ENCODE results near the gene GZMH. TPM values are rescaled to one million over a fixed set of nuclear protein-coding genes. Genes with fewer than 3 reads are reported as not detected.
A peak's percentile ranks its signal among the peaks of the same experiment; 100 is the strongest.
"Not testable (repeated sequence)": the region's sequence is repeated elsewhere in the genome, so short reads cannot be mapped to it uniquely, and the experiment has no call there.

The GZMH gene
- polyA plus RNA-seq (2012; ENCODE audit: low read depth, missing spikeins) = 0.18 TPM

DNA sequence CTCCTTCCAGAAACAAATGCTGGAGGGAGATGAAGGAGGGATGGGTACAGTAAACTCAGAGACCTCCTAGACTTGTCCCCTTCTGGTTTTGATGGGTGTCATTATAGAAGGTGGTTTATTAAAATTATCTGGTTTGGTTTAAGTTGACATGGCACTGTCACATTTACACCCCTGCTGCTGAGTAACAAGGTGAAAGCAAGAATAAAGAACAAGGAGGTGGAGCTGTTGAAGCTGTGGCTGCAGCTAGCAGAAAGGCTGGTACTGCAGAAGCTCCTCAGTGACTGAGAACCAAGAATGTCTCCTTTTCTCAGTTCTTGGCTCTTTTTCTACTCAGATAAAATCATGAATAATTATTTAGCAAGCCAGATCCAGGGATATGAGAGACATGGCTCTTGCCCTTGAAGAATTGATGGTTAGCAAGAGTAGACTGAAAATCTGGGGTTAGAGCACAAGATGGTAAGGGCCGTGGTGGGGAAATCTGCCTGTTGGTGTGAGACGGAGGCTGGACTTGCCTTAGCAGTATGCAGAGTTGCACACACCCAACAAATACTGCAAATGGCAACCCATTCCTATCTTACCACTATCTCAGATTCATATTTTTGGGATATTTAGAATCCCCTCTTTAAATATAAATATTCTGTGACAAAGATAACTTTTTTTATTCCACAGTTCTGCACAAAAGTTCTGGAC is at the start of gene GZMH:
GZMH (minus strand) TSS at position 31 of the 690 bp plus-strand sequence. CDS start 72 bp downstream, outside the sequence.
- FAIRE-seq (peak; percentile 63), DNase-seq (ENCODE audit: insufficient read length, low spot score) (no peak)
- no peak for TF ChIP-seq POU2F2 (IDR thresholded peaks at IDR 0.05; ENCODE audit: low read depth, low read length)
- TF ChIP-seq POLR2A (IDR thresholded peaks at IDR 0.05; ENCODE audit: low read depth, low read length) = no peak
- TF ChIP-seq PAX5 (IDR thresholded peaks at IDR 0.05; ENCODE audit: insufficient read depth, low read length, severe bottlenecking) = no peak

DNA sequence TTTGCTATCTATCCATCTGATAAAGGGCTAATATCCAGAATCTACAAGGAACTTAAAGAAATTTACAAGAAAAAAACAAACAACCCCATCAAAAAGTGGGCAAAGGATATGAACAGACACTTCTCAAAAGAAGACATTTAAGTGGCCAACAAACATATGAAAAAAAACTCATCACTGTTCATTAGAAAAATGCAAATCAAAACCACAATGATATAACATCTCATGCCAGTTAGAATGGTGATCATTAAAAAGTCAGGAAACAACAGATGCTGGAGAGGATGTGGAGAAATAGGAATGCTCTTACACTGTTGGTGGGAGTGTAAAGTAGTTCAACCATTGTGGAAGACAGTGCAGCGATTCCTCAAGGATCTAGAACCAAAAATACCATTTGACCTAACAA is 38.9 kb upstream of the GZMH start:
- not testable (repeated sequence) for FAIRE-seq; DNase-seq (ENCODE audit: insufficient read length, low spot score)

- DNase-seq (ENCODE audit: insufficient read length, low spot score) = no peak
- FAIRE-seq = no peak
Measured at GRCh38 chr14:24639905-24640304, 30.4 kb upstream of the GZMH start.

DNA sequence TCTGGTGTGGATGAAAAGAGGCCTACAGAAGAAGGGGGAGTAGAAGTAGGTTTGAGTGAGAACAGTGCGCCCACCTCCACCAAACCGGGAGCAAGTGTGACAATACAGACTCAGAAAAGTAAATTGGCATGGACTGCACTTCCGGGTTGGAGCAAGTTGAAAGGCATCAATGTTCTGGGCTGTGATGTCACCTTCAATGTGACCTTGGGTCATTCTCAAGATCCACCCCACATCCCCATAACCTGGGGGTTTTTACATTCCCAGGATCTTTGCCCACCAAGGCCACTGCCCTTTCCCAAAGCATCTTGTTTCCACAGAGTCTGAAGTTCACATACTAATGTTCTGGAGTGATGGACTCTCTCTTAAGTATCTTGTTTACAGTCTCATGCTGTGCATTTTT is 29.8 kb upstream of the GZMH start:
- TF ChIP-seq POLR2AphosphoS5 (IDR thresholded peaks at IDR 0.05; ENCODE audit: low read depth, low read length) (no peak), TAF1 (IDR thresholded peaks at IDR 0.05; ENCODE audit: low read depth, low read length) (no peak), POLR2A (IDR thresholded peaks at IDR 0.05; ENCODE audit: low read depth, low read length) (no peak), POU2F2 (IDR thresholded peaks at IDR 0.05; ENCODE audit: low read depth, low read length) (no peak), SPI1 (IDR thresholded peaks at IDR 0.05; ENCODE audit: low read depth, low read length) (no peak)
- DNase-seq (ENCODE audit: insufficient read length, low spot score) (no peak), FAIRE-seq (no peak)

More at GRCh38 chr14:24639905-24640304, 30.4 kb upstream of the GZMH start:
- TF ChIP-seq PAX5 (IDR thresholded peaks at IDR 0.05; ENCODE audit: insufficient read depth, low read length, severe bottlenecking) (no peak), SPI1 (IDR thresholded peaks at IDR 0.05; ENCODE audit: low read depth, low read length) (no peak), POLR2A (IDR thresholded peaks at IDR 0.05; ENCODE audit: low read depth, low read length) (no peak), POU2F2 (IDR thresholded peaks at IDR 0.05; ENCODE audit: low read depth, low read length) (no peak)

DNA sequence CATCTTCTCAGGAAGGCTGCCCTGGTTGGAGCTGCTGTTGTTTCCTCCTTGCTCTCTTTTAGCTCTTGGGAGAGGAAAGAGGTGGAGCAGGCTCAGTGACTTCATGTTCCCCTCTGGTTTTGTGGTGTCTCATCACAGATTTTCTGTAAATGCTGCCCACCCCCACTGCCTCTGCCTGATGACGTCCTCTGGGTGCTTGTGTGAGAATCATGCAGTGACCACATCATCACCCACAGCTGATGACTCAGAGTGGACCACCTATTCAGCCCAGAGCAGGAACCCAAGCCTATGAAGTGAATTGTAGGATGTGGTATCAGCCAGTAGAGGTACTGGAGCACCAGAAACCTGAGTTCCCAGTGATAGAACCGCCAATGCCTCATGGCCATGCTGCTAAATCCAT is 24.7 kb upstream of the GZMH start, which contains the start of gene GZMB:
GZMB (minus strand) TSS at position 33 of the 400 bp plus-strand sequence; CDS start at position 3, 30 bp downstream.
- DNase-seq (ENCODE audit: insufficient read length, low spot score) (no peak), FAIRE-seq (no peak)
- TF ChIP-seq PAX5 (IDR thresholded peaks at IDR 0.05; ENCODE audit: insufficient read depth, low read length, severe bottlenecking) (no peak), POU2F2 (IDR thresholded peaks at IDR 0.05; ENCODE audit: low read depth, low read length) (no peak), SPI1 (IDR thresholded peaks at IDR 0.05; ENCODE audit: low read depth, low read length) (no peak), TAF1 (IDR thresholded peaks at IDR 0.05; ENCODE audit: low read depth, low read length) (no peak), POLR2A (IDR thresholded peaks at IDR 0.05; ENCODE audit: low read depth, low read length) (no peak), POLR2AphosphoS5 (IDR thresholded peaks at IDR 0.05; ENCODE audit: low read depth, low read length) (no peak)

DNA sequence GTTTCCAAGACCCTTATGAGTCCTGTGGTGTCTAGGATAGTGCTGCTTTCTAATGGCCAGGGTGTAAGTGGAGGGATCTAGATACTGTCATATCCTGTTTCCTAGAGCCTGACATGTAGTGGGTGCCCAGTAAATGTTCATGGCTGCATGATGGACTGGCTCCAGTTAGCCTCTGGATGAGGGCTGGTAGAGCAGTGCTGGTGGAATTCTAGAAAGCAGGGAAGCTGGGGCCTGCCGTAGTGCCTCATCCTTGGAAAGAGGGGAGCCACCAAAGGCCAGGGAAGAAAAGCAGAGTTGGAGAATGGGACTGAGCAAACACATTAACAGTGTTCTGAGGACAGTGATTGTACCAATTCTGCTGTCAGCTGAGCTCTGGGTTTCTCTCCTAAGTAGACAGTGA is 23.9 kb upstream of the GZMH start:
- TF ChIP-seq POLR2A (IDR thresholded peaks at IDR 0.05; ENCODE audit: low read depth, low read length) (no peak), POU2F2 (IDR thresholded peaks at IDR 0.05; ENCODE audit: low read depth, low read length) (no peak), TAF1 (IDR thresholded peaks at IDR 0.05; ENCODE audit: low read depth, low read length) (no peak), POLR2AphosphoS5 (IDR thresholded peaks at IDR 0.05; ENCODE audit: low read depth, low read length) (no peak), PAX5 (IDR thresholded peaks at IDR 0.05; ENCODE audit: insufficient read depth, low read length, severe bottlenecking) (no peak), SPI1 (IDR thresholded peaks at IDR 0.05; ENCODE audit: low read depth, low read length) (no peak)
- FAIRE-seq (no peak), DNase-seq (ENCODE audit: insufficient read length, low spot score) (no peak)

GRCh38 chr14:24632761-24633160 is 23.3 kb upstream of the GZMH start:
- FAIRE-seq = no peak
- DNase-seq (ENCODE audit: insufficient read length, low spot score) = no peak
- TF ChIP-seq TAF1 (IDR thresholded peaks at IDR 0.05; ENCODE audit: low read depth, low read length) = no peak
- no peak for TF ChIP-seq PAX5 (IDR thresholded peaks at IDR 0.05; ENCODE audit: insufficient read depth, low read length, severe bottlenecking)
- TF ChIP-seq SPI1 (IDR thresholded peaks at IDR 0.05; ENCODE audit: low read depth, low read length) = no peak
- no peak for TF ChIP-seq POLR2A (IDR thresholded peaks at IDR 0.05; ENCODE audit: low read depth, low read length)
- no peak for TF ChIP-seq POLR2AphosphoS5 (IDR thresholded peaks at IDR 0.05; ENCODE audit: low read depth, low read length)
- TF ChIP-seq POU2F2 (IDR thresholded peaks at IDR 0.05; ENCODE audit: low read depth, low read length) = no peak

DNA sequence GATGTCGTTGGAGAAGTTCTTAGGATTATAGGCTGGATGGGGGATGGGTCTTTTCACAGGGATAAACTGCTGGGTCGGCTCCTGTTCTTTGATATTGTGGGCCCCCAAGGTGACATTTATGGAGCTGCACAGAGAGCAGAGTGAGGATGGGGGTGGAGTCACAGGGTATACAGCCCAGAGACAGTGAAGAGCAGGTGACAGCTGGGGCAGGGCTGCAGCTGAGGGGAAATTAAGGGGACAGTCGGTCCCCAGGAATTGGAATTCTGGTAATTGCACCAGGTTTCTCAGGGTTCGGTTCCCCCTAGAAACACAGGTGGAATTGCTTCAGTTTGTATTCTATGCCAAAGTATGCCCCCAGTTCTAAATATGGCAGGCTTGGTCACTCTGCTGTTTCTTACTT is 22.9 kb upstream of the GZMH start:
- TF ChIP-seq POLR2AphosphoS5 (IDR thresholded peaks at IDR 0.05; ENCODE audit: low read depth, low read length) (no peak), SPI1 (IDR thresholded peaks at IDR 0.05; ENCODE audit: low read depth, low read length) (no peak), POU2F2 (IDR thresholded peaks at IDR 0.05; ENCODE audit: low read depth, low read length) (no peak), TAF1 (IDR thresholded peaks at IDR 0.05; ENCODE audit: low read depth, low read length) (no peak), POLR2A (IDR thresholded peaks at IDR 0.05; ENCODE audit: low read depth, low read length) (no peak), PAX5 (IDR thresholded peaks at IDR 0.05; ENCODE audit: insufficient read depth, low read length, severe bottlenecking) (no peak)
- no peak for FAIRE-seq
- DNase-seq (ENCODE audit: insufficient read length, low spot score) = no peak

GRCh38 chr14:24631749-24632335 is 22.4 kb upstream of the GZMH start:
- TF ChIP-seq POLR2AphosphoS5 (IDR thresholded peaks at IDR 0.05; ENCODE audit: low read depth, low read length) = no peak
- no peak for TF ChIP-seq SPI1 (IDR thresholded peaks at IDR 0.05; ENCODE audit: low read depth, low read length)
- no peak for TF ChIP-seq POU2F2 (IDR thresholded peaks at IDR 0.05; ENCODE audit: low read depth, low read length)
- TF ChIP-seq TAF1 (IDR thresholded peaks at IDR 0.05; ENCODE audit: low read depth, low read length) = no peak
- TF ChIP-seq PAX5 (IDR thresholded peaks at IDR 0.05; ENCODE audit: insufficient read depth, low read length, severe bottlenecking) = no peak
- TF ChIP-seq POLR2A (IDR thresholded peaks at IDR 0.05; ENCODE audit: low read depth, low read length) = no peak
- no peak for DNase-seq (ENCODE audit: insufficient read length, low spot score)
- no peak for FAIRE-seq

DNA sequence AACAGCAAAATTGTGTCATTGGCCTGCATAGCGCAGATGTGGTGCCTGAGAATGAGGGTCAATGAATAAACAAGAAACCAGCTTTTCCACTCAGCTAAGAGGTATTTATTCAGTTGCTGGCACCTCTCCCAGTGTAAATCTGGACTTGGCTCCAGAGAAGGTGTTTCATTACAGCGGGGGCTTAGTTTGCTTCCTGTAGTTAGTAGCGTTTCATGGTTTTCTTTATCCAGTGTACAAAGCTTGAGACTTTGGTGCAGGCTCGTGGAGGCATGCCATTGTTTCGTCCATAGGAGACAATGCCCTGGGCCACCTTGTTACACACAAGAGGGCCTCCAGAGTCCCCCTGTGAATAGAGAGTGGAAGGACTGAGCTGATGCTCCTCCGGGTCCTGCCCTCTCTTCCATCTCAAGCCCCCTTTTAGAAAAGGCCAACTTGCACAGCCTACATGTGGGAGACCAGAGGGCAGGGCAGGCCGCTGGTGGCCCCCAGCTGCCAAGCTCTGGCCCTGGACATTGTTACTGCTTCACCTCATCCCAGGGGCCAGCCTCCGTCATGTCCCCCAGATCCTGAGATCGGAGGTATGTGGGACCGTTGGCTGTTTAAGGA is 21.5 kb upstream of the GZMH start:
- no peak for FAIRE-seq
- TF ChIP-seq POLR2A (IDR thresholded peaks at IDR 0.05; ENCODE audit: low read depth, low read length) (no peak), PAX5 (IDR thresholded peaks at IDR 0.05; ENCODE audit: insufficient read depth, low read length, severe bottlenecking) (no peak), SPI1 (IDR thresholded peaks at IDR 0.05; ENCODE audit: low read depth, low read length) (no peak), TAF1 (IDR thresholded peaks at IDR 0.05; ENCODE audit: low read depth, low read length) (no peak), POLR2AphosphoS5 (IDR thresholded peaks at IDR 0.05; ENCODE audit: low read depth, low read length) (no peak), POU2F2 (IDR thresholded peaks at IDR 0.05; ENCODE audit: low read depth, low read length) (no peak)
- no peak for DNase-seq (ENCODE audit: insufficient read length, low spot score)
